ENCODE measurements around the gene DLGAP5.

DNA sequence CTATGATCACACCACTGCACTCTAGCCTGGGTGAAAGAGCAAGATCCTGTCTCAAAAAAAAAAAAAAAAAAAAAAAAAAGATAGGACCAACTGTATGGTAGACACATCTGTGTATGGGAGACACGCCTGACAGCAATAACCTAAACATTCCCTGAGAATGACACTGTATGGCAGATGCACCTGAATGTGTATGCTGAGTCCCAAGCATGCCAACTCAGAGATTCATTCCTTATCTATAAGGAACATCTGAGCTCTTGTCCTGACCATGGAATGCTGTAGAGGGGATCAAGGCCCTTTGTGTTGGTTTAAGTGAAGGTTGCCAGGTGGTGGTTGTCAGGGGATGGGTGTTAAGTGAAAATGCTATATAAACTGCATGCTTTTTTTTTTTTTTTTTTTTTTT, 81.5 kb downstream of the DLGAP5 start:
- TF ChIP-seq, protein P1, sequence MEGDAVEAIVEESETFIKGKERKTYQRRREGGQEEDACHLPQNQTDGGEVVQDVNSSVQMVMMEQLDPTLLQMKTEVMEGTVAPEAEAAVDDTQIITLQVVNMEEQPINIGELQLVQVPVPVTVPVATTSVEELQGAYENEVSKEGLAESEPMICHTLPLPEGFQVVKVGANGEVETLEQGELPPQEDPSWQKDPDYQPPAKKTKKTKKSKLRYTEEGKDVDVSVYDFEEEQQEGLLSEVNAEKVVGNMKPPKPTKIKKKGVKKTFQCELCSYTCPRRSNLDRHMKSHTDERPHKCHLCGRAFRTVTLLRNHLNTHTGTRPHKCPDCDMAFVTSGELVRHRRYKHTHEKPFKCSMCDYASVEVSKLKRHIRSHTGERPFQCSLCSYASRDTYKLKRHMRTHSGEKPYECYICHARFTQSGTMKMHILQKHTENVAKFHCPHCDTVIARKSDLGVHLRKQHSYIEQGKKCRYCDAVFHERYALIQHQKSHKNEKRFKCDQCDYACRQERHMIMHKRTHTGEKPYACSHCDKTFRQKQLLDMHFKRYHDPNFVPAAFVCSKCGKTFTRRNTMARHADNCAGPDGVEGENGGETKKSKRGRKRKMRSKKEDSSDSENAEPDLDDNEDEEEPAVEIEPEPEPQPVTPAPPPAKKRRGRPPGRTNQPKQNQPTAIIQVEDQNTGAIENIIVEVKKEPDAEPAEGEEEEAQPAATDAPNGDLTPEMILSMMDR (IDR thresholded peaks at IDR 0.05; ENCODE audit: insufficient read depth, low read length, poor library complexity, severe bottlenecking) = no peak
- TF ChIP-seq EZH2phosphoT487 (conservative IDR thresholded peaks at IDR 0.05; ENCODE audit: low read length) = no peak
